HepG2 (cell line): ENCODE results near the gene FDXACB1. TPM values are rescaled to one million over a fixed set of nuclear protein-coding genes. Genes with fewer than 3 reads are reported as not detected.

Source experiments
- ERF ChIP-seq: IDR thresholded peaks from 2 replicates; pipeline ENCODE4 v1.6.1; 2018; ENCODE audit warnings: missing biosample characterization, missing genetic modification reagents
- HIVEP1 ChIP-seq: sonication (generic); formaldehyde crosslinking; IDR thresholded peaks from 2 replicates; pipeline ENCODE4 v1.4.0; 2020; ENCODE audit warnings: mild to moderate bottlenecking, missing genetic modification reagents
- MAFK ChIP-seq, 2 experiments: IDR thresholded peaks in 1 of 2; conservative IDR thresholded peaks in 1 of 2; 2 replicates each; pipeline ENCODE4 v1.6.1; 2011; ENCODE audit warnings: improper control_type of control experiment in 2 of 2, low read length in 2 of 2
- NBN ChIP-seq: fragments of 450-650 bp; conservative IDR thresholded peaks from 2 replicates; pipeline ENCODE4 v1.6.1; 2017
- NFIC ChIP-seq: IDR thresholded peaks from 2 replicates; pipeline ENCODE4 v1.6.1; 2012; ENCODE audit warnings: mild to moderate bottlenecking, low read length, inconsistent platforms
- NPAS2 ChIP-seq: sonication (generic); formaldehyde crosslinking; IDR thresholded peaks from 2 replicates; pipeline ENCODE4 v1.8.0; 2022; ENCODE audit warnings: mild to moderate bottlenecking, missing genetic modification reagents, borderline replicate concordance
- PAX8 ChIP-seq: sonication (generic); formaldehyde crosslinking; IDR thresholded peaks from 2 replicates; pipeline ENCODE4 v1.8.0; 2022; ENCODE audit warnings: mild to moderate bottlenecking, missing genetic modification reagents, borderline replicate concordance
- TOE1 ChIP-seq: sonication (generic); formaldehyde crosslinking; IDR thresholded peaks from 2 replicates; pipeline ENCODE4 v1.4.0; 2020; ENCODE audit warnings: mild to moderate bottlenecking, missing genetic modification reagents
- TRIM22 ChIP-seq: fragments of 450-650 bp; IDR thresholded peaks from 2 replicates; pipeline ENCODE4 v1.6.1; 2017
- ZNF274 ChIP-seq: sonication (generic); formaldehyde crosslinking; IDR thresholded peaks from 2 replicates; pipeline ENCODE4 v1.5.1; 2020; ENCODE audit warnings: mild to moderate bottlenecking, missing genetic modification reagents
- ZNF839 ChIP-seq: sonication (generic); formaldehyde crosslinking; IDR thresholded peaks from 2 replicates; pipeline ENCODE4 v1.4.0; 2020; ENCODE audit warnings: missing genetic modification reagents, mild to moderate bottlenecking, borderline replicate concordance
- polyA plus RNA-seq, 8 experiments: library from polyadenylated mRNA; depleted of rRNA in 3 of 8; stranded (reverse) in 7 of 8; unstranded in 1 of 8; fragments of >200 nt; fragmentation: Illumina TruSeq in 4 of 8; extraction: Trizol in 4 of 8; gene quantifications; 2 replicates each; pipeline versions ENCODE4 v1.2.1 to v1.2.3, GENCODE V29; 2011 to 2016; ENCODE audit warnings: low read depth in 4 of 8, missing spikeins in 1 of 8, mixed read lengths in 1 of 8; ENCODE audit not compliant: insufficient read depth in 1 of 8
- total RNA-seq, 5 experiments: library from RNA; depleted of rRNA; stranded (reverse); fragments of >200 nt; fragmentation: Illumina TruSeq; extraction: Trizol; gene quantifications; 2 replicates each; pipeline ENCODE4 v1.2.3, GENCODE V29; 2016; ENCODE audit warnings: low read depth in 1 of 5
- TF ChIP-seq, protein P1 (sequence below): sonication (generic); formaldehyde crosslinking; IDR thresholded peaks from 2 replicates; pipeline ENCODE4 v1.4.0; 2020; ENCODE audit warnings: missing genetic modification reagents, borderline replicate concordance
- TF ChIP-seq, protein P2 (sequence below): sonication (generic); formaldehyde crosslinking; IDR thresholded peaks from 2 replicates; pipeline ENCODE4 v1.8.0; 2023; ENCODE audit warnings: mild to moderate bottlenecking, missing genetic modification reagents
- TF ChIP-seq, protein P3 (sequence below): sonication (generic); formaldehyde crosslinking; IDR thresholded peaks from 2 replicates; pipeline ENCODE4 v1.5.0; 2020; ENCODE audit warnings: mild to moderate bottlenecking, low read depth, missing genetic modification reagents, borderline replicate concordance
- TF ChIP-seq, protein P4 (sequence below): sonication (generic); formaldehyde crosslinking; IDR thresholded peaks from 2 replicates; pipeline ENCODE4 v1.8.1; 2022; ENCODE audit warnings: mild to moderate bottlenecking, missing genetic modification reagents
- TF ChIP-seq, protein P5 (sequence below): sonication (generic); formaldehyde crosslinking; IDR thresholded peaks from 2 replicates; pipeline ENCODE4 v1.4.0; 2020; ENCODE audit warnings: missing genetic modification reagents

FDXACB1 gene
- total and polyA plus RNA-seq, 2 of the 13 experiments (the other 11 are each of a cell fraction or from before 2014, with no cell fraction given): 1.1 to 3.4 TPM

DNA sequence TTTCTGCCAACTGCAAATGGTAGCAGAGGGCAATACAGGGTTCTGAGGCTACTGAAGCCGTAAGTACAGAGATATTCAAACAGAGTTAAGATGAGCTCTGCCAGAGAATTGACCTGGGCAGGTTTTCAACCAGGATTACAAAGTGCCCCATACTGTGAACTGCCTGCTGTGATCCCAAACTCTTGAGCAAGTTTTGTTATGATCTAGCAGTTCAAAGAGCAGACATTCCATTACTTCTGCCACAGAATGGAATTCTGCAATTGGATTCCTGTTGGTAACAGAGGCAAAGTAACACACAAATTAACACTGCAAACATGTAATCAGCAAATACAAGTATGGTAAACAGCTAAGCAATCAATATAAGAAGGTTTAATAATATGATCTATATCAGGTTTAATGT is 38.8 kb downstream of the FDXACB1 start (continued):
- TF ChIP-seq, protein P1, sequence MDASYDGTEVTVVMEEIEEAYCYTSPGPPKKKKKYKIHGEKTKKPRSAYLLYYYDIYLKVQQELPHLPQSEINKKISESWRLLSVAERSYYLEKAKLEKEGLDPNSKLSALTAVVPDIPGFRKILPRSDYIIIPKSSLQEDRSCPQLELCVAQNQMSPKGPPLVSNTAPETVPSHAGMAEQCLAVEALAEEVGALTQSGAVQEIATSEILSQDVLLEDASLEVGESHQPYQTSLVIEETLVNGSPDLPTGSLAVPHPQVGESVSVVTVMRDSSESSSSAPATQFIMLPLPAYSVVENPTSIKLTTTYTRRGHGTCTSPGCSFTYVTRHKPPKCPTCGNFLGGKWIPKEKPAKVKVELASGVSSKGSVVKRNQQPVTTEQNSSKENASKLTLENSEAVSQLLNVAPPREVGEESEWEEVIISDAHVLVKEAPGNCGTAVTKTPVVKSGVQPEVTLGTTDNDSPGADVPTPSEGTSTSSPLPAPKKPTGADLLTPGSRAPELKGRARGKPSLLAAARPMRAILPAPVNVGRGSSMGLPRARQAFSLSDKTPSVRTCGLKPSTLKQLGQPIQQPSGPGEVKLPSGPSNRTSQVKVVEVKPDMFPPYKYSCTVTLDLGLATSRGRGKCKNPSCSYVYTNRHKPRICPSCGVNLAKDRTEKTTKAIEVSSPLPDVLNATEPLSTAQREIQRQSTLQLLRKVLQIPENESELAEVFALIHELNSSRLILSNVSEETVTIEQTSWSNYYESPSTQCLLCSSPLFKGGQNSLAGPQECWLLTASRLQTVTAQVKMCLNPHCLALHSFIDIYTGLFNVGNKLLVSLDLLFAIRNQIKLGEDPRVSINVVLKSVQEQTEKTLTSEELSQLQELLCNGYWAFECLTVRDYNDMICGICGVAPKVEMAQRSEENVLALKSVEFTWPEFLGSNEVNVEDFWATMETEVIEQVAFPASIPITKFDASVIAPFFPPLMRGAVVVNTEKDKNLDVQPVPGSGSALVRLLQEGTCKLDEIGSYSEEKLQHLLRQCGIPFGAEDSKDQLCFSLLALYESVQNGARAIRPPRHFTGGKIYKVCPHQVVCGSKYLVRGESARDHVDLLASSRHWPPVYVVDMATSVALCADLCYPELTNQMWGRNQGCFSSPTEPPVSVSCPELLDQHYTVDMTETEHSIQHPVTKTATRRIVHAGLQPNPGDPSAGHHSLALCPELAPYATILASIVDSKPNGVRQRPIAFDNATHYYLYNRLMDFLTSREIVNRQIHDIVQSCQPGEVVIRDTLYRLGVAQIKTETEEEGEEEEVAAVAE (CRISPR knock-in tag): 0 out of 2 replicates have a peak, but pooled peaks have one; percentile 42
- TF ChIP-seq NFIC (0 out of 2 replicates have a peak, but pooled peaks have one; percentile 61), NPAS2 (no peak), ZNF274 (no peak), MAFK (conservative IDR thresholded peaks at IDR 0.05 in 1 of 2, IDR thresholded peaks at IDR 0.05 in 1 of 2; ENCODE audit: low read length in 2 of 2) (no peak), NBN (no peak), PAX8 (CRISPR knock-in tag) (no peak), HIVEP1 (CRISPR knock-in tag) (no peak), TOE1 (0 out of 2 replicates have a peak, but pooled peaks have one; percentile 56), ZNF839 (no peak), TRIM22 (no peak), ERF (CRISPR knock-in tag) (peak; percentile 64)
- TF ChIP-seq, protein P2, sequence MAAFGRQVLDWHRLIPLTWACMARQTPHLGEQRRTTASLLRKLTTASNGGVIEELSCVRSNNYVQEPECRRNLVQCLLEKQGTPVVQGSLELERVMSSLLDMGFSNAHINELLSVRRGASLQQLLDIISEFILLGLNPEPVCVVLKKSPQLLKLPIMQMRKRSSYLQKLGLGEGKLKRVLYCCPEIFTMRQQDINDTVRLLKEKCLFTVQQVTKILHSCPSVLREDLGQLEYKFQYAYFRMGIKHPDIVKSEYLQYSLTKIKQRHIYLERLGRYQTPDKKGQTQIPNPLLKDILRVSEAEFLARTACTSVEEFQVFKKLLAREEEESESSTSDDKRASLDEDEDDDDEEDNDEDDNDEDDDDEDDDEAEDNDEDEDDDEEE (CRISPR knock-in tag): no peak
- TF ChIP-seq, protein P3, sequence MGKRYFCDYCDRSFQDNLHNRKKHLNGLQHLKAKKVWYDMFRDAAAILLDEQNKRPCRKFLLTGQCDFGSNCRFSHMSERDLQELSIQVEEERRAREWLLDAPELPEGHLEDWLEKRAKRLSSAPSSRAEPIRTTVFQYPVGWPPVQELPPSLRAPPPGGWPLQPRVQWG (CRISPR knock-in tag): no peak
- TF ChIP-seq, protein P4, sequence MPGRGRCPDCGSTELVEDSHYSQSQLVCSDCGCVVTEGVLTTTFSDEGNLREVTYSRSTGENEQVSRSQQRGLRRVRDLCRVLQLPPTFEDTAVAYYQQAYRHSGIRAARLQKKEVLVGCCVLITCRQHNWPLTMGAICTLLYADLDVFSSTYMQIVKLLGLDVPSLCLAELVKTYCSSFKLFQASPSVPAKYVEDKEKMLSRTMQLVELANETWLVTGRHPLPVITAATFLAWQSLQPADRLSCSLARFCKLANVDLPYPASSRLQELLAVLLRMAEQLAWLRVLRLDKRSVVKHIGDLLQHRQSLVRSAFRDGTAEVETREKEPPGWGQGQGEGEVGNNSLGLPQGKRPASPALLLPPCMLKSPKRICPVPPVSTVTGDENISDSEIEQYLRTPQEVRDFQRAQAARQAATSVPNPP (CRISPR knock-in tag): no peak
- TF ChIP-seq, protein P5, sequence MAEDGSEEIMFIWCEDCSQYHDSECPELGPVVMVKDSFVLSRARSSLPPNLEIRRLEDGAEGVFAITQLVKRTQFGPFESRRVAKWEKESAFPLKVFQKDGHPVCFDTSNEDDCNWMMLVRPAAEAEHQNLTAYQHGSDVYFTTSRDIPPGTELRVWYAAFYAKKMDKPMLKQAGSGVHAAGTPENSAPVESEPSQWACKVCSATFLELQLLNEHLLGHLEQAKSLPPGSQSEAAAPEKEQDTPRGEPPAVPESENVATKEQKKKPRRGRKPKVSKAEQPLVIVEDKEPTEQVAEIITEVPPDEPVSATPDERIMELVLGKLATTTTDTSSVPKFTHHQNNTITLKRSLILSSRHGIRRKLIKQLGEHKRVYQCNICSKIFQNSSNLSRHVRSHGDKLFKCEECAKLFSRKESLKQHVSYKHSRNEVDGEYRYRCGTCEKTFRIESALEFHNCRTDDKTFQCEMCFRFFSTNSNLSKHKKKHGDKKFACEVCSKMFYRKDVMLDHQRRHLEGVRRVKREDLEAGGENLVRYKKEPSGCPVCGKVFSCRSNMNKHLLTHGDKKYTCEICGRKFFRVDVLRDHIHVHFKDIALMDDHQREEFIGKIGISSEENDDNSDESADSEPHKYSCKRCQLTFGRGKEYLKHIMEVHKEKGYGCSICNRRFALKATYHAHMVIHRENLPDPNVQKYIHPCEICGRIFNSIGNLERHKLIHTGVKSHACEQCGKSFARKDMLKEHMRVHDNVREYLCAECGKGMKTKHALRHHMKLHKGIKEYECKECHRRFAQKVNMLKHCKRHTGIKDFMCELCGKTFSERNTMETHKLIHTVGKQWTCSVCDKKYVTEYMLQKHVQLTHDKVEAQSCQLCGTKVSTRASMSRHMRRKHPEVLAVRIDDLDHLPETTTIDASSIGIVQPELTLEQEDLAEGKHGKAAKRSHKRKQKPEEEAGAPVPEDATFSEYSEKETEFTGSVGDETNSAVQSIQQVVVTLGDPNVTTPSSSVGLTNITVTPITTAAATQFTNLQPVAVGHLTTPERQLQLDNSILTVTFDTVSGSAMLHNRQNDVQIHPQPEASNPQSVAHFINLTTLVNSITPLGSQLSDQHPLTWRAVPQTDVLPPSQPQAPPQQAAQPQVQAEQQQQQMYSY (CRISPR knock-in tag): no peak
